GM21576 (cell line): ENCODE measurements around the gene ANKRD42.
"Not testable (repeated sequence)": the region's sequence is repeated elsewhere in the genome, so short reads cannot be mapped to it uniquely, and the experiment has no call there.

Source experiments
- ATAC-seq: cut with Tn5 transposase; IDR thresholded peaks from one replicate; pipeline ENCODE4 v1.9.1; 2021; ENCODE audit warnings: mild to moderate bottlenecking, moderate library complexity; ENCODE audit not compliant: unreplicated experiment

Gene ANKRD42

DNA sequence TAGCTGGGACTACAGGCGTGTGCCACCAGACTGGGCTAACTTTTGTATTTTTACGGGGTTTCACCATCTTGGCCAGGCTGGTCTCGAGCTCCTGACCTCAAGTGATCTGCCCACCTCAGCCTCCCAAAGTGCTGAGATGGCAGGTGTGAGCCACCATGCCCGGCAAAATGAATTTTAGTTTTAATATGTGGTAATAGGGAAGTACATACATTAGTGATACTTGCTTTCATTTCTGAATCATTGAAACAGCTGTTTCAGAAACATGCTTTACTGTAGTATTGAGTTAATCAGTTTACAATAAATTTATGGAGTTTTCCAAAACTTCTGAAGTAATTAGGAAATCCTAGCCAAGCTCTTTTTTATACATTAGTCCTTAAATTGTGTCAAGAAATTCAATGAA lies 21.0 kb upstream of the ANKRD42 start:
- no peak for ATAC-seq

DNA sequence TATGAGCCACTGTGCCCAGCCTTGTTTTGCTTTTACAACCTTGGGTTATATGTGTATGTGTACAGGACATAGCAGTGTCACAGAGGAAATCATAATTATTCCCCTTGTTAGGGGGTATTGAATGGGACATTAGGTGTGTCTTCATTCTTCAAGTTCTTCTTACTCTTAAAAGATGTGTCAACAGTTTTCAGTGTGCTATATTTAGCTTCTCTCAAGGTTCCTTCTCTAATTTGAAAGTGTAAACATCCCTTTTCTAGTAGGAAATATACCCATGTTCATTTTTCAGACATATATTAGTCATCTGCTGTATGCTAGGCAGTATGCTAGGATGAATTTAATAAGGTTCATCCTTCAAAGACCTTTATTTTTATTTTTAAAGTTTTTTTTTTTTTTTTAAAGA lies 19.5 kb upstream of the ANKRD42 start:
- peak; percentile 77 for ATAC-seq

- ATAC-seq = no peak
These were observed 17.7 kb upstream of the ANKRD42 start for GRCh38 chr11:83175815-83176214.

- ATAC-seq = no peak
These were observed 11.7 kb upstream of the ANKRD42 start for GRCh38 chr11:83181815-83182214.

GRCh38 chr11:83185767-83186166 lies 7.7 kb upstream of the ANKRD42 start:
- no peak for ATAC-seq

DNA sequence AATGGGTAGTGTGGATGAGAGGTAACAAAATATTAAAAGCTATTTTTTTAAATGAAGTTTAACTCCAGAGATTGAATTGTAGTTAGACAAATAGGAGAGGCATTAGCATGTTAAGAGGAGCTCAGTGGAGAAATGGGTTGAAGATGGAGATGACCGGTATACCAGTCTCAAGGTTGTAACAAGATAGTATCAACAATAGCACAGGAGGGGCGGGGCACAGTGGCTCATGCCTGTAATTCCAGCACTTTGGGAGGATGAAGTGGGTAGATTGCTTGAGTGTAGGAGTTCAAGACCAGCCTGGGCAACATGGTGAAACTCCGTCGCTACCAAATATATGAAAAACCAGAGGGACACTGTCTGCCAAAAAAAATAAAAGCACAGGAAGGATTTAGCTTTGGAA lies 6.0 kb upstream of the ANKRD42 start:
- ATAC-seq = no peak

DNA sequence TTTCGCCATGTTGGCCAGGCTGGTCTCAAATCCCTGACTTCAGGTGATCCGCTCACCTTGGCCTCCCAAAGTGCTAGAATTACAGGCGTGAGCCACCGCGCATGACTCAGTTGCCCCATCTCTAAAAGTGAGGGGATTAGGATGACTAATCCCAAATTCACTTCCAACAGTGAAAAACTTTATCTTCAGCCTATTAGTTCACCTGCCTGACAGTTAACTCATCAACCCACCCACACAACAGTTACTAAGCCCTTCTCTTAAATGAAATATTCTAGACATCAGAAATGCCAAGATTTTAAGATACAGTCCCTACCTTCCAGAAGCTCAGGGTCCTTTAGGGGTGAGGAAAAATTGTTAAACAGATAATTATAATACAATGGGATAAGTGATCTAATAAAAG lies 2.0 kb upstream of the ANKRD42 start:
- ATAC-seq = no peak

DNA sequence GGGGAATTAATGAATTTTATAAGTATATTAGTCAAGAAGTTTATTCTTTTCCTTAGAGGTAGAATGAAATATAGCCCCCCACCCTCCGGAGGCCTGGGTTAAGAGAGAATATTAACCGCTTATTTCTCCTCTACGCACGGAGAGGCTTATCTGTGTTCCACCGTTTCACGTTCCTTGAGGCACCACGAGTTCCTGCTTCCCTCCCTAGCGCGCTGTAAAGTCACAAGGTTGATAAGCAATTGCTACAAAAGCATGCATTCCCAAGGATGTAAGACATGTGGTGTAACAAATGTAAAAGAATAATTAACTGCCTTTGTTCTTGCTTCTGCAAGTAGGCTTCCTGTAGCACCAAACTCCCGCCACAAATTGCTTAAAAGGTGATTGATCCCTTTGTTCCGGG lies 1.5 kb upstream of the ANKRD42 start:
- ATAC-seq = no peak

- ATAC-seq = no peak
These were observed 786 bp upstream of the ANKRD42 start for GRCh38 chr11:83192606-83193245.

GRCh38 chr11:83194281-83195142 lies 1.0 kb downstream of the ANKRD42 start:
- ATAC-seq = peak; percentile 50

GRCh38 chr11:83195143-83195466 lies 1.6 kb downstream of the ANKRD42 start:
- ATAC-seq = no peak

GRCh38 chr11:83195649-83196048 lies 2.1 kb downstream of the ANKRD42 start:
- ATAC-seq = no peak

DNA sequence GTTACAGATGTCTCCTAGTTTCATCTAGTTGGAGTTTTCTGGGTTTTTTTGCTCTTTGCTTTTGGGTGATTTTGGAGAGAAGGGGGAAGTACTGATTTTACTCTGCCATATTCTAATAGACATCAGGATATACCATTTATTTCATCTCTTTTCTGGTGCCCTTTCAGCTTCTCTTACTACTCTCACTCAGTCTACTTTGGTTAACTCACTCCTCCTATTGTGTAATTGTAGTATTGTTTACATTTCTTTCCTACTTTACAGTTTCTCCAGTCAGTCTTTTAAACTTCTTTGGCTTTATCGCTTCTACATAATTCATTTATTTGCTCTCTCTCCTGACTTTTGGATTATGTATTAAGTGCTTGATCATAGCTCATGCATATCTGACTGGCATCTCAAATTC lies 6.5 kb downstream of the ANKRD42 start:
- no peak for ATAC-seq

GRCh38 chr11:83205608-83206185 lies 12.2 kb downstream of the ANKRD42 start:
- ATAC-seq = no peak

DNA sequence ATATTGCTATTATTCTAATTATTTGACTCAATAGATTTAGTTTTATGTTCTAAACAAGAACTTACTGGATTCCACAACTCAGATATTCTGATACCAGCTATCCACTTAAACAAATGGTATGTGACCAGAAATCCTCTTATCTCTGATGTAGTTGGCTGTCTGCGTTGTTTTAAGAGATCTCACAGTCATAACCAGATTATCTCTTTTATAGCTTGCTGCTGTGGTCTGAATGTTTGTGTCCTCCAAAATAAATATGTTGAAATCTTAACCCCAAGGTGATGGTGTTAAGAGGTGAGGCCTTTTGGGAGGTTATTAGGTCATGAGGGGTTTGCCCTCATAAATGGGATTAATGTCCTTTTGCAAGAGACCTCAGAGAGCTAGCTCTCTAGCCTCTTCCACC lies 12.7 kb downstream of the ANKRD42 start:
- ATAC-seq = no peak

DNA sequence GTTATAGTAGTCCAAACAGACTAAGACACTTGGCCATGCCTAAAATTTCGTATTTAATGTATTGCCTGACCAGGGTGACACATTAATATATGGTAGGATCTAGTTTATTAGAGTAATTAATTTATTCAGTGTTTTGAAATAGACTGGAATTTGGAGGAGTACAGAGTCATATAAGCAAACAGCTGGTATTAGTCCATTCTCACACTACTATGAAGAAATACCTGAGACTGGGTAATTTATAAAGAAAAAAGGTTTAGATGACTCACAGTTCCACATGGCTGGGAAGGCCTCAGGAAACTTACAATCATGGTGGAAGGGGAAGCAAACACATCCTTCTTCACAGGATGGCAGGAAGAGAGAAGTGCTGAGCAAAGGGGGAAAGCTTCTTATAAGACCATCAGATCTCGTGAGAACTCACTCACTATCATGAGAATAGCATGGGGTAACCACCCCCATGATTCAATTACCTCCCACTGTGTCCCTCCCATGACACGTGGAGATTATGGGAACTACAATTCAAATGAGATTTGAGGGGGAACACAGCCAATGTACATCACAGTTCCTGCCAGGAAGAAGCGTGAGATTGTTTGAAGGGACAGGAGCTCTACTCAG lies 13.4 kb downstream of the ANKRD42 start:
- ATAC-seq = not testable (repeated sequence)

DNA sequence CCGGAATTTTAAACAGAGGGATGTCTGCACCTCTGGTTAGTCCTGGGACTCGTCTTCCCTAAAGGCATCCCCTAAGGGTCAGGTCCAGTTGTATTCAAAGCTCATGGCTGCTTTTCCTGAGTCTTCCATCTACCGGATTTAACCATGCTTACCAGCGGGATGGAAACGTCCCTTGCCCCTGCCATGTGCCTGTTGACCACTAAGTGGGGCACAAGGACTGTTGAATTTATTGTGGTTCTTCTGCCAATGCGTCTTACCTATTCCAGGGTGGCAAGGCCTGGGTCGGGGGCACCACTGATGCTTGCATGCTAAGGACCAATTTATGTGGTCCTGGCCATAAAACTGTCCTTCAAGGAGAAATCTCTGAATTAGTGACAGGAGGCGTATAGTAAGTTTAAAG lies 25.6 kb downstream of the ANKRD42 start:
- ATAC-seq = no peak

DNA sequence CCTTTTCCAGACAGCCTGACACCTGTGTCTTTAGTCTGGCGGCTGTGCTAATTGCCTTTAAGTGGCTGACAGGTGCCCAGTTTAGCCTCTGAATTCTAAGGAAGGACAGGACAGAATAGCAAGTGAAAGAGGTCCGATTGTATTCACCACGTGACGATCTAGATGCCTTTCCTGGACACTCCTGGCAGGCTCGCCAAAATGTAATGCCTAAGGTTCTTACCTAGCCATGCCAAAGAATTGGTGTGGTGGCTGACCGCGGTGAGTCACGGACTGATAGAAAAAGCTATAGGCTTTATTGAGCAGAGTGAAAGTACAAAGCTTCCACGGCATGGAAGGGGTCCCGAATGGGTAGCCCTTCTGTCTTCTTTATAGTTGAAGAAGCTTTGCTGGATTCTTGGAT lies 26.7 kb downstream of the ANKRD42 start:
- ATAC-seq = no peak

DNA sequence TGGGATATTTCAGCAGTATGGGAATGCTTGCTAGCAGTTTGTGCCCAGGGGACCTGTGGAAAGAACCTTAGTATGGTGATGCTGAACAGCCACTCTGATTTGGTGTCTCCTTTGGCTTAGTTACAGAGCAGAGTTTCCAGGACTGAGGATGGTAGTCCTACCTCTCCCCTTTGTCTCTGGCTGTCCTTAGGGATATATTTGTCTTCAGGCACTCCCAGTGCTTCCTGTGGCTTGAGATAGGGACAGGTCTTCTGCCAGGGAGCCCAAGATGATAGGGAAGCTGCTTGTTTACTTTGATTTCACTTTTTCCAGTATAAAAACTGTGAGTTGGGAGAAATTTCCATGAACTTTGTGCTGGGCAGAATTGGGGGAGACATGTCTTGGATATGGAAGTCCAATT lies 28.2 kb downstream of the ANKRD42 start:
- ATAC-seq = no peak

DNA sequence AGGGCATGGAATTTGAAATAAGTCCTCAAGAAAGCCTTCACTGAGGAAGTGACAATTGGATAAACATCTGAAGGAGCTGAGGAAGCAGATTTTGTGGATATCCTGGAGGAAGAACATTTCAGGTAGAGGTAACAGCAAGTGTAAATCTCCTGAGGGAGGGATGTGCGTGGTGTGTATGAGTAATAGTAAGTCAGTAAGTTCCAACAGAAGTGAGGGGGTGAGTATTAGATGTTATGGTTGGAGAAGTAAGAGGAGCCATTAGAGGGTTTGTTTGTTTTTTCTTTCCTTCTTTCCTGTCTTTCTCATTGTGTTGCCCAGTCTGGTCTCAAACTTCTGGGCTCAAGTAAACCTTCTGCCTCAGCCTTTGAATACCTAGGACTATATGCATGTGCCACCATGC lies 29.0 kb downstream of the ANKRD42 start:
- ATAC-seq = no peak

DNA sequence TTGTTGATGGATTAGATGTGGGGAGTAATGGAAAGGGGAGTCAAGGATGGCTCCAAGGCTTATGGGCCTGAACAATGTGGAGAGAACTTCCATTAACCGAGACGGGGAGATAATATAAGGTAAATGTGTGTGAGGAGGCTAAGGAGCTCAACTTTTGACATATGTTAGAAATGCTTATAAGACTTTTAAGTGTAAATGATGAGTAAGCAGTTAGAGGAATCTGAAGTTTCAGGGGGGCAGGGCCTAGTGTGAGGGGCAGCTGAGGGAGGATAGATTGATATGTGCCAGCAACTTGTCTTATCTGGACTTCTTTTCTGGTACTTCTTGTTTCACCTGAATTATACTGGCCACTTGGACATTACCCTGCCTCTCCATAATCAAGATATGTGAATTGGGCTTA lies 29.9 kb downstream of the ANKRD42 start:
- no peak for ATAC-seq

DNA sequence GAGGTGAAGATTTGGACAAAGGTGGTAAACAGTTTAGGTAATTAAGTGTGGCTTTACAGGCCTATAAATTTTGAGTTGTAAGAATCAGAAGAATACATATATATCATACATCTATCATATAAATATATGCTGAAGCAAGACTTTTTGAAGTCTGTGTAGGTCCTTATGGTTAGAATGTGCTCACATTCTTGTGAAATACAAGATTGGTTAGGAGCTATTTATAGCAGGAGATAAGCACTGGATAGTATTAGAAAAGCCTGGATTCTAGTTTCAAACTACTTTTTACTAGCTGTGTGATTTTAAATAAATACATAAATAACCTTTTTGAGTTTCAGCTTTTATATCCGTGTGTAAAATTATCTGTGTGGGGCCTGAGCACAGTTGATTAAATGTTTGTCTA lies 42.3 kb downstream of the ANKRD42 start:
- ATAC-seq = no peak
